Measurements from ENCODE around the gene SPP1. TPM values are rescaled to one million over a fixed set of nuclear protein-coding genes. Genes with fewer than 3 reads are reported as not detected.

The SPP1 gene
- polyA plus RNA-seq, 1 experiment: 4.9 TPM

- POLR2A ChIA-PET: no interaction called here
- no peak for TF ChIP-seq CTCF (IDR thresholded peaks at IDR 0.05; ENCODE audit: insufficient read depth, low read depth, low read length)
- Histone ChIP-seq H3K4me3 (ENCODE audit: low read depth, low read length) (peak overlapping the region; percentile 88), H3K27me3 (ENCODE audit: control insufficient read depth, insufficient read depth, low read length) (no peaks in the 10 kb centered on the region), H3K36me3 (ENCODE audit: control insufficient read depth, insufficient read depth, low read length) (no peaks in the 10 kb centered on the region)
- DNase-seq (ENCODE audit: low read depth): no peak
- CTCF ChIA-PET: no interaction called here
Measured at GRCh38 chr4:88006956-88007303, 31.4 kb downstream of the SPP1 start.

GRCh38 chr4:88007304-88008121, 32.0 kb downstream of the SPP1 start, which contains the start of gene PKD2:
Gene PKD2, plus strand, starts transcription at chr4:88007635. Its CDS starts 99 bp downstream, at chr4:88007734.
- CTCF ChIA-PET: interaction anchor here (1.7 kb wide), 1 partner anchor 24 kb away, joined by 12 read pairs; no protein-coding TSS in a partner anchor
- no peaks in the 10 kb centered on the region for H3K27me3 ChIP-seq (ENCODE audit: control insufficient read depth, insufficient read depth, low read length)
- POLR2A ChIA-PET: no interaction called here
- H3K36me3 ChIP-seq (ENCODE audit: control insufficient read depth, insufficient read depth, low read length): no peaks in the 10 kb centered on the region
- H3K4me3 ChIP-seq (ENCODE audit: low read depth, low read length): peak within 1 kb of the TSS; percentile 88
- no peak for TF ChIP-seq CTCF (IDR thresholded peaks at IDR 0.05; ENCODE audit: insufficient read depth, low read depth, low read length)
- DNase-seq (ENCODE audit: low read depth): no peak

GRCh38 chr4:88008122-88008742, 32.7 kb downstream of the SPP1 start:
- no peaks in the 10 kb centered on the region for H3K36me3 ChIP-seq (ENCODE audit: control insufficient read depth, insufficient read depth, low read length)
- POLR2A ChIA-PET: no interaction called here
- CTCF ChIA-PET: interaction anchor here (1.7 kb wide), 1 partner anchor 23 kb away, joined by 12 read pairs; no protein-coding TSS in a partner anchor
- no peak for TF ChIP-seq CTCF (IDR thresholded peaks at IDR 0.05; ENCODE audit: insufficient read depth, low read depth, low read length)
- no peak for DNase-seq (ENCODE audit: low read depth)
- peak overlapping the region; percentile 88 for H3K4me3 ChIP-seq (ENCODE audit: low read depth, low read length)
- H3K27me3 ChIP-seq (ENCODE audit: control insufficient read depth, insufficient read depth, low read length): no peaks in the 10 kb centered on the region

GRCh38 chr4:88008743-88009171, 33.2 kb downstream of the SPP1 start:
- peak; percentile 39 for DNase-seq (ENCODE audit: low read depth)
- no peak for TF ChIP-seq CTCF (IDR thresholded peaks at IDR 0.05; ENCODE audit: insufficient read depth, low read depth, low read length)
- Histone ChIP-seq H3K27me3 (ENCODE audit: control insufficient read depth, insufficient read depth, low read length) (no peaks in the 10 kb centered on the region), H3K36me3 (ENCODE audit: control insufficient read depth, insufficient read depth, low read length) (no peaks in the 10 kb centered on the region), H3K4me3 (ENCODE audit: low read depth, low read length) (peak overlapping the region; percentile 88)
- ChIA-PET POLR2A (no interaction called here), CTCF (interaction anchor here (1.7 kb wide), 1 partner anchor 23 kb away, joined by 12 read pairs; no protein-coding TSS in a partner anchor)

- DNase-seq (ENCODE audit: low read depth): no peak
Measured at GRCh38 chr4:88009871-88010270, 34.4 kb downstream of the SPP1 start.

More at GRCh38 chr4:88009871-88010270, 34.4 kb downstream of the SPP1 start:
- Histone ChIP-seq H3K4me3 (ENCODE audit: low read depth, low read length) (peak overlapping the region; percentile 88), H3K27me3 (ENCODE audit: control insufficient read depth, insufficient read depth, low read length) (no peaks in the 10 kb centered on the region), H3K36me3 (ENCODE audit: control insufficient read depth, insufficient read depth, low read length) (no peaks in the 10 kb centered on the region)
- ChIA-PET CTCF (interaction anchor here (0.7 to 1.8 kb wide), 3 partner anchors 24 to 202 kb away, joined by 3 to 6 read pairs (median 3); no protein-coding TSS in a partner anchor), POLR2A (no interaction called here)
- TF ChIP-seq CTCF (IDR thresholded peaks at IDR 0.05; ENCODE audit: insufficient read depth, low read depth, low read length): no peak

Measured in BJ (cell line).